HL-60 (cell line): ENCODE results near the gene RSRC1.
"Not testable (repeated sequence)": the region's sequence is repeated elsewhere in the genome, so short reads cannot be mapped to it uniquely, and the experiment has no call there.

Experiments used
- DNase-seq, 2 experiments: peaks; one replicate each; pipeline ENCODE4 v3.0.0-alpha.2; 2010 to 2020; ENCODE audit warnings: low read depth in 1 of 2, low spot score in 1 of 2
- H3K27ac ChIP-seq: fragments of 250-450 bp; sonication (Bioruptor Pico); replicated peaks from 2 replicates; pipeline ENCODE4 v1.5.1; 2020; ENCODE audit warnings: mild to moderate bottlenecking, moderate library complexity
- H3K27me3 ChIP-seq: fragments of 250-450 bp; sonication (Bioruptor Pico); 2 replicates; pipeline ENCODE4 v1.5.1; 2021; ENCODE audit warnings: mild to moderate bottlenecking, moderate library complexity; ENCODE audit not compliant: insufficient read depth, poor library complexity, severe bottlenecking
- H3K4me3 ChIP-seq: replicated peaks from 2 replicates; pipeline ENCODE4 v1.5.1; 2011; ENCODE audit warnings: mild to moderate bottlenecking, control low read depth, low read length; ENCODE audit not compliant: insufficient read depth
- GABPA ChIP-seq: IDR thresholded peaks from 2 replicates; pipeline ENCODE4 v1.6.1; 2012; ENCODE audit warnings: low read depth
- POLR2AphosphoS5 ChIP-seq: IDR thresholded peaks from 2 replicates; pipeline ENCODE4 v1.6.1; 2012; ENCODE audit warnings: low read depth
- REST ChIP-seq: IDR thresholded peaks from 2 replicates; pipeline ENCODE4 v1.6.1; 2012; ENCODE audit warnings: low read depth; ENCODE audit not compliant: insufficient replicate concordance
- SPI1 ChIP-seq: IDR thresholded peaks from 2 replicates; pipeline ENCODE4 v1.6.1; 2012; ENCODE audit warnings: low read depth, mild to moderate bottlenecking, borderline replicate concordance
- TF ChIP-seq, protein P1 (sequence below): IDR thresholded peaks from one replicate; pipeline ENCODE4 v1.5.1; 2011; ENCODE audit warnings: low read length, control low read depth, inconsistent platforms; ENCODE audit not compliant: insufficient read depth

RSRC1 gene

DNA sequence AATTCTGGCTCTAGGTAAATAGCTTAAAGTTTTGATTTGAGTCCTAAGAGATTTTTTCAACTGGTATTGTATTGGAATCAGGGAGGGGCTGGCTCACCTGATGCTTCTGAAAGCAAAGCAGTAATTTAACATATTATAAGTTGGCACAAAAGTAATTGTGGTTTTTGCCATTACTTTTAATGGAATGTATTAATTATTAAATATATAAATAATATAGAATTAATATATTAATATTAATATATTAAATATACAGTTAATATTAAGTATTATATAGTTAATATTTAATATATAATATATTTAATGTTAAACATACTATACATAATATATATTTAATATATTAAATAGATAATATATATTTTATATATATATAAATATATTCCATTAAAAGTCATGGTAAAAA, 10.4 kb downstream of the RSRC1 start:
- no peak for DNase-seq
- Histone ChIP-seq H3K27me3 (no peaks in the 10 kb centered on the region), H3K27ac (no peak overlapping the region), H3K4me3 (no peak overlapping the region)
- TF ChIP-seq GABPA (no peak), REST (no peak), POLR2AphosphoS5 (no peak), SPI1 (no peak)
- TF ChIP-seq, protein P1, sequence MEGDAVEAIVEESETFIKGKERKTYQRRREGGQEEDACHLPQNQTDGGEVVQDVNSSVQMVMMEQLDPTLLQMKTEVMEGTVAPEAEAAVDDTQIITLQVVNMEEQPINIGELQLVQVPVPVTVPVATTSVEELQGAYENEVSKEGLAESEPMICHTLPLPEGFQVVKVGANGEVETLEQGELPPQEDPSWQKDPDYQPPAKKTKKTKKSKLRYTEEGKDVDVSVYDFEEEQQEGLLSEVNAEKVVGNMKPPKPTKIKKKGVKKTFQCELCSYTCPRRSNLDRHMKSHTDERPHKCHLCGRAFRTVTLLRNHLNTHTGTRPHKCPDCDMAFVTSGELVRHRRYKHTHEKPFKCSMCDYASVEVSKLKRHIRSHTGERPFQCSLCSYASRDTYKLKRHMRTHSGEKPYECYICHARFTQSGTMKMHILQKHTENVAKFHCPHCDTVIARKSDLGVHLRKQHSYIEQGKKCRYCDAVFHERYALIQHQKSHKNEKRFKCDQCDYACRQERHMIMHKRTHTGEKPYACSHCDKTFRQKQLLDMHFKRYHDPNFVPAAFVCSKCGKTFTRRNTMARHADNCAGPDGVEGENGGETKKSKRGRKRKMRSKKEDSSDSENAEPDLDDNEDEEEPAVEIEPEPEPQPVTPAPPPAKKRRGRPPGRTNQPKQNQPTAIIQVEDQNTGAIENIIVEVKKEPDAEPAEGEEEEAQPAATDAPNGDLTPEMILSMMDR = no peak

DNA sequence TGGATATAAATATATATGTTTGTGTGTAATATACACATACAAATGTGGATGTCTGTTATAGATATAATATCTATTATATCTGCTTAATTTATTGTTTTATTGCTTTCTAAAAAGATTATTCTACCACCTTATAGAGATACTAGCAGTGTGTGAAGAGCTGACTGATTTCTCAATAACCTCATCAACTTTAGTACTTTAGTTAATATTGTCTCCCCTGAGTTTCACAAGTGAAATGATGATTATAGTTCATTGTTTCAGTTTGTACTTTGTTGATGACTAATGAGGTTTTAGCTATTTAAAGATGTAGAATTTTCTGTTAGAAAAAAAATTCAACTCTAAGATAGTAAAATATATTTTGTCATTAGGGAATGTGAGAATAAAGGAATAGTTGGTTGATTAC, 11.4 kb downstream of the RSRC1 start:
- no peak for DNase-seq
- Histone ChIP-seq H3K27ac (no peak overlapping the region), H3K4me3 (no peak overlapping the region), H3K27me3 (no peaks in the 10 kb centered on the region)
- TF ChIP-seq POLR2AphosphoS5 = no peak
- no peak for TF ChIP-seq SPI1
- TF ChIP-seq, protein P1 = no peak
- TF ChIP-seq REST = no peak
- no peak for TF ChIP-seq GABPA

- not testable (repeated sequence) for DNase-seq, H3K27me3 ChIP-seq, H3K4me3 ChIP-seq, H3K27ac ChIP-seq
These were observed 12.8 kb downstream of the RSRC1 start for GRCh38 chr3:158122721-158123120.

- Histone ChIP-seq H3K27me3 (no peaks in the 10 kb centered on the region), H3K27ac (no peak overlapping the region), H3K4me3 (no peak overlapping the region)
- no peak for DNase-seq
- TF ChIP-seq POLR2AphosphoS5 (no peak), REST (no peak), SPI1 (no peak), GABPA (no peak)
- TF ChIP-seq, protein P1 = no peak
These were observed 17.6 kb downstream of the RSRC1 start for GRCh38 chr3:158127250-158128219.
